Measurements from ENCODE around the gene NTRK3.

DNA sequence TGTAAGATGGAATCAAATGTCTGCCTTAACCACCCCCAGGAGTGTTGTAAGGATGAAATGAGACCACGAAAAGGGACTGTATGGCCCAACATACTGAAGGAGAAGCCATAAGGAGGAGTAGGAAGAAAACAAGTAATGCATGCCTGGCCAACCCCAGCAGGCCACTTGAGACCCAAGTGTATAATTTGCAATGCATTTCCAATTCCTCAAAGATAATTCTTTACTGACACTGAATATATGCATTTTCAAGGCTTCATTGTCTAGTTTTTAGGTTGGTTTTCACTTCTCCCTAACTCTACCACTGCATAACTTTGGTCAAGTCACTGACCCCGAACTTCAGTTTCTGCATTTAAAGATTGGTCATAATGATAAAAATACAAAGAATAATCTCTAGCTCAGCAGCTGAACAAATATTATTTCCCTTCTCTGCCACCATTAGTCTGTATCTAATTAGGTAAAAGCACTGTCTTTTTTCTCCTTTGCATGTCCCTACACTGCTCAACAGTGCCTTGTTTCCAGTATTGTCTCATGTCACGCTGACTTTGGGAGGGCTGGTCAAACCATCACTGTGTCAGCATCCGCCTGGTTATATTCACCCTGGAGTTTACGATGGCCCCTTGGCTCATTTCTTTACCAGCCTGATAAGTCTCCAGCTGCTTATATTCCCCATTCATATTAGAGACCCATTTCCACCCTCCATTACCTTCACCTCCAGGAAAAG is 378.6 kb downstream of the NTRK3 start:
- TF ChIP-seq ARNTL (CRISPR knock-in tag; IDR thresholded peaks at IDR 0.05; ENCODE audit: borderline replicate concordance, low read depth) (no peak), PPARA (CRISPR knock-in tag; IDR thresholded peaks at IDR 0.05; ENCODE audit: borderline replicate concordance) (no peak), CSDC2 (CRISPR knock-in tag; IDR thresholded peaks at IDR 0.05) (no peak), ZFP30 (CRISPR knock-in tag; IDR thresholded peaks at IDR 0.05) (no peak), CREB5 (CRISPR knock-in tag; IDR thresholded peaks at IDR 0.05; ENCODE audit: low read depth) (no peak), RARB (CRISPR knock-in tag; IDR thresholded peaks at IDR 0.05) (no peak), ZFP3 (CRISPR knock-in tag; IDR thresholded peaks at IDR 0.05) (no peak), ZNF8 (CRISPR knock-in tag; IDR thresholded peaks at IDR 0.05) (no peak), TOX (CRISPR knock-in tag; IDR thresholded peaks at IDR 0.05; ENCODE audit: borderline replicate concordance) (no peak), ISL1 (CRISPR knock-in tag; IDR thresholded peaks at IDR 0.05) (no peak), BACH2 (CRISPR knock-in tag; IDR thresholded peaks at IDR 0.05; ENCODE audit: borderline replicate concordance) (no peak), GLIS3 (CRISPR knock-in tag; IDR thresholded peaks at IDR 0.05) (no peak)

Data from SK-N-SH treated with all-trans-retinoic acid at 6 μM for 48 hours (cell line).